Measurements from ENCODE around the gene TMOD3. TPM values are rescaled to one million over a fixed set of nuclear protein-coding genes. Genes with fewer than 3 reads are reported as not detected.

TMOD3 gene
- total RNA-seq, 2 experiments from 2014 or later: 53.6 to 59.2 TPM

DNA sequence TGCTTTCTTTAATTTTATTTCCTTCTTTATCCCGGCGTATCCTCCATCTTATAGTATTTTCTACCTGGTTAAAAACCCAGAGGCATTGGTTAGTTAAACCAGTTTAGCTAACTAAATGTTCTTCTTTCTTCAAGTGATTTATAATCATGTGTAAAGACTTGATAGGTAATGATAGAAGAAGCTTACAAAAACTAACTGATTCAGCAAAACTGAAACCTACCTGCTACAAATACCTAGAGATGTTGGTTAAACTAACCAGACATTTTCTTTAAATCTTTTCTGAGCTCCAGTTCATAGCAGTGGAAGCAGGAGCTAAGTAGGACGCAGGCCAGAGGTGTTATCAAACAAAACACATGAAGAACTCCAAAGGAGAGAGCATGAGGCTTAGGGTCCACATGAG is 97.4 kb downstream of the TMOD3 start:
- TF ChIP-seq, protein P1, sequence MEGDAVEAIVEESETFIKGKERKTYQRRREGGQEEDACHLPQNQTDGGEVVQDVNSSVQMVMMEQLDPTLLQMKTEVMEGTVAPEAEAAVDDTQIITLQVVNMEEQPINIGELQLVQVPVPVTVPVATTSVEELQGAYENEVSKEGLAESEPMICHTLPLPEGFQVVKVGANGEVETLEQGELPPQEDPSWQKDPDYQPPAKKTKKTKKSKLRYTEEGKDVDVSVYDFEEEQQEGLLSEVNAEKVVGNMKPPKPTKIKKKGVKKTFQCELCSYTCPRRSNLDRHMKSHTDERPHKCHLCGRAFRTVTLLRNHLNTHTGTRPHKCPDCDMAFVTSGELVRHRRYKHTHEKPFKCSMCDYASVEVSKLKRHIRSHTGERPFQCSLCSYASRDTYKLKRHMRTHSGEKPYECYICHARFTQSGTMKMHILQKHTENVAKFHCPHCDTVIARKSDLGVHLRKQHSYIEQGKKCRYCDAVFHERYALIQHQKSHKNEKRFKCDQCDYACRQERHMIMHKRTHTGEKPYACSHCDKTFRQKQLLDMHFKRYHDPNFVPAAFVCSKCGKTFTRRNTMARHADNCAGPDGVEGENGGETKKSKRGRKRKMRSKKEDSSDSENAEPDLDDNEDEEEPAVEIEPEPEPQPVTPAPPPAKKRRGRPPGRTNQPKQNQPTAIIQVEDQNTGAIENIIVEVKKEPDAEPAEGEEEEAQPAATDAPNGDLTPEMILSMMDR (IDR thresholded peaks at IDR 0.05): no peak
- POLR2A ChIA-PET: interaction anchor here (1.2 kb wide), 1 partner anchor 121 kb away, joined by 3 read pairs; no protein-coding TSS in a partner anchor
- DNase-seq: no peak

DNA sequence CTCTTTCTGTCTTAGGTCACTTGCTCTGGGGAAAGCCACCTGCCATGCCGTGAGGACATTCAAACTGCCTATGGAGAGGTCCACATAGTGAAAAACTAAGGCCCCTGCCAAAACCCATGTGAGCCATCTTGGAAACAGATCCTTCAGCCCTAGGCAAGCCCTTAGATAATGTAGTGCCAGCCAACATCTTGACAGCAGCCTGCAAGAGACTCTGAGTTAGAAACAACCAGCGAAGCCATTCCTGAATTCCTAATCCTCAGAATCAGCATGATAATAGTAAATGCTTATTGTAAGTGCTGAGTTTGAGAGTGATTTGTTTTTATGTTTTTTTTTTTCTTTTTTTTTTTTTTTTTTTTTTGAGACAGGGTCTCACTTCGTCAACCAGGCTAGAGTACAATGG is 101.6 kb downstream of the TMOD3 start:
- peaks cover 7% of the 10 kb centered on the region for H3K4me1 Mint-ChIP-seq (ENCODE audit: low read depth)
- ChIA-PET CTCF (interaction anchor here (0.8 to 1.5 kb wide), 3 partner anchors 13 to 148 kb away, joined by 3 to 4 read pairs (median 4); no protein-coding TSS in a partner anchor), POLR2A (no interaction called here)
- TF ChIP-seq, protein P1 (IDR thresholded peaks at IDR 0.05): no peak
- H3K27me3 Mint-ChIP-seq: no peaks in the 10 kb centered on the region
- DNase-seq: no peak
- ATAC-seq: no peak
- H3K4me3 Mint-ChIP-seq: no peak overlapping the region
- peaks cover 6% of the 10 kb centered on the region for H3K36me3 Mint-ChIP-seq (ENCODE audit: low read depth)
- H3K9me3 Mint-ChIP-seq: no peaks in the 10 kb centered on the region
- H3K27ac Mint-ChIP-seq: no peak overlapping the region
- intact Hi-C loops (cut with micrococcal nuclease): no loop called here

More for the DNA sequence above, 97.4 kb downstream of the TMOD3 start:
- Mint-ChIP-seq H3K4me1 (ENCODE audit: low read depth) (no peaks in the 10 kb centered on the region), H3K36me3 (ENCODE audit: low read depth) (peaks cover 7% of the 10 kb centered on the region), H3K27me3 (no peaks in the 10 kb centered on the region), H3K9me3 (no peaks in the 10 kb centered on the region), H3K4me3 (no peak overlapping the region), H3K27ac (peak overlapping the region; percentile 58)
- ATAC-seq: no peak
- CTCF ChIA-PET: interaction anchor here (0.8 to 1.9 kb wide), 3 partner anchors 9 to 212 kb away, joined by 3 to 7 read pairs (median 4); no protein-coding TSS in a partner anchor
- intact Hi-C loops (cut with micrococcal nuclease): no loop called here

DNA sequence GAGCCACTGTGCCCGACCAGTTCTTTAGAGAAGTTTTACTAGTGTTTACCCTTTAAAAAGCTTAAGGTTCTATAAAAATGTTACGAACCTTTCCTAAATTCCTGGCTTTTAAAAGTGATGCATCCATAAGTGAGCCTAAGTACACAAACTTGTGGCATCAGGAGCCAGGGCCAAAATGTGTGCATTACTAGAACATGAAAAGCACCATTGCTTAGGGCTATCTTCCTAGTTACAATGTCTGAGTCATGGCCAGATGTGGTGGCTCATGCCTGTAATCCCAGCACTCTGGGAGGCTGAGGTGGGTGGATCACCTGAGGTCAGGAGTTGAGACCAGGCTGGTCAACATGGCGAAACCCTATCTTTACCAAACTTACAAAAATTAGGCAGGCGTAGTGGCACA is 102.2 kb downstream of the TMOD3 start:
- H3K9me3 Mint-ChIP-seq: no peaks in the 10 kb centered on the region
- peaks cover 7% of the 10 kb centered on the region for H3K4me1 Mint-ChIP-seq (ENCODE audit: low read depth)
- TF ChIP-seq, protein P1 (IDR thresholded peaks at IDR 0.05): no peak
- ChIA-PET POLR2A (no interaction called here), CTCF (interaction anchor here (1.1 to 1.5 kb wide), 2 partner anchors 13 to 147 kb away, joined by 3 to 4 read pairs; no protein-coding TSS in a partner anchor)
- ATAC-seq: no peak
- H3K27ac Mint-ChIP-seq: no peak overlapping the region
- peaks cover 9% of the 10 kb centered on the region for H3K36me3 Mint-ChIP-seq (ENCODE audit: low read depth)
- intact Hi-C loops (cut with micrococcal nuclease): no loop called here
- DNase-seq: no peak
- no peaks in the 10 kb centered on the region for H3K27me3 Mint-ChIP-seq
- H3K4me3 Mint-ChIP-seq: no peak overlapping the region

DNA sequence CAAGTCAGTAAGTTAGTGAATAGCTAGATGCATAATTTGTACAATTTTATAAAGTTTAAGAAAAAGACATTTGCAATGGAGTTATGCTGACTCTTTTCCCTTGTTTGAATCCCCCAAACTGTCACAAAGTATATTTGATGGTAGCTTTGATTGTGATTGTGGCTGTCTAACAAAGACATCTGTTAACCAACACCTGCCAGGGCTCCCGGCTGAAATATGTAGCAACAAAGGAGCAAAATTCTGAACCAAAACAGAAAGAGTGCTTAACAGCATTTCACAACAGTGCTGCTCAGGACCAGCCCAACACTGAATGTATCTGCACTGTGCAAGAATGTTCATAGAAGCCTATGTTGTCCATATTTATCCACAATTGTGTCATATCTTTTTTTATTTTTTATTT is 102.7 kb downstream of the TMOD3 start:
- Mint-ChIP-seq H3K27ac (no peak overlapping the region), H3K4me3 (no peak overlapping the region), H3K4me1 (ENCODE audit: low read depth) (peaks cover 7% of the 10 kb centered on the region), H3K9me3 (no peaks in the 10 kb centered on the region), H3K36me3 (ENCODE audit: low read depth) (peaks cover 10% of the 10 kb centered on the region), H3K27me3 (no peaks in the 10 kb centered on the region)
- intact Hi-C loops (cut with micrococcal nuclease): no loop called here
- POLR2A ChIA-PET: no interaction called here
- ATAC-seq: no peak
- TF ChIP-seq, protein P1 (IDR thresholded peaks at IDR 0.05): no peak
- DNase-seq: no peak
- CTCF ChIA-PET: interaction anchor here (1.1 to 1.8 kb wide), 3 partner anchors 14 to 147 kb away, joined by 3 to 5 read pairs (median 4); no protein-coding TSS in a partner anchor

DNA sequence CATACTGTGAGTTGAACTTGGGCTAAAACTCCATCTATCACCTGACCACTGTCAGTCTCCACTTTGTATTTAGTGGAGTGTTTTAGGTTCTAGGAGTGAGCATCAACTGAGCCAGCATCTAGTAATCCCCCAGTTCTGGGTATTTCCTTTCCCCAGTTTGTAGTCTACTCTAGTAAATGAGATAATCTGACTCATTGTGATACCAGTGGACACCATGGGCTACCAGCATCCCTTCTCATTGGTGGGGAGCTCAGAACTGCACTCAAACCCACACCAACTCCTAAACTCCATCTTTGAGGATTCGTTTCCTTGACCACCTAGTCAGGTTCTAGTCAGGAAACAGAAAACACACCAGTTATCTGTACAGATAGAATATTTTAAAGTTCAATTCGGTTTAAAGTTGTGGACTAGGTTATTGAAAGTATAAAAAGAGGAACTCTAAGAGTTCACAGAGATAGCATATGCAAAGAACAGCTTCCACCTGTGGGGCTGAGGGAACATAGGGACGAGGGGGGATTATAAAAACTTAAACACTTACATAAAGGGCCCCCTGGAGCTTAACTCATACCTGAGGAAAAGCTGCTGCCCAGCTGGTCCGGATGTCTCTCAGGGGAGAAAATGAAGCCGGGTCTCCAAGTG is 106.1 kb downstream of the TMOD3 start:
- intact Hi-C loops (cut with micrococcal nuclease): no loop called here

More for the DNA sequence above, 106.1 kb downstream of the TMOD3 start:
- DNase-seq (peak; percentile 5), ATAC-seq (peak; percentile 75)
- Mint-ChIP-seq H3K9me3 (no peaks in the 10 kb centered on the region), H3K36me3 (ENCODE audit: low read depth) (peaks cover 19% of the 10 kb centered on the region), H3K4me3 (no peak overlapping the region), H3K4me1 (ENCODE audit: low read depth) (peaks cover 9% of the 10 kb centered on the region), H3K27ac (peak overlapping the region; percentile 62), H3K27me3 (no peaks in the 10 kb centered on the region)
- TF ChIP-seq, protein P1 (IDR thresholded peaks at IDR 0.05): no peak
- ChIA-PET POLR2A (interaction anchor here (1.4 to 1.8 kb wide), 2 partner anchors 10 to 11 kb away, joined by 4 to 6 read pairs; no protein-coding TSS in a partner anchor), CTCF (interaction anchor here (1.3 to 1.4 kb wide), 2 partner anchors 122 to 143 kb away, joined by 3 to 4 read pairs; no protein-coding TSS in a partner anchor)

Data from activated CD8-positive, alpha-beta T cell treated with anti-CD3 and anti-CD28 coated beads for 36 hours (primary cell).